Dermis microvascular lymphatic vessel endothelial cell (primary cell): ENCODE data around the gene SYNDIG1. TPM values are rescaled to one million over a fixed set of nuclear protein-coding genes. Genes with fewer than 3 reads are reported as not detected.

Source experiments
- DNase-seq, 2 donors: peaks; one replicate each; pipeline versions ENCODE4 v3.0.0 to v3.0.0-alpha.2; 2010; ENCODE audit warnings: low read depth in 2 of 2
- total RNA-seq: library from RNA; depleted of rRNA; stranded (reverse); fragments of >200 nt; gene quantifications from 2 replicates; pipeline ENCODE4 v1.2.1, GENCODE V29; 2014

SYNDIG1 gene
- total RNA-seq, 1 donor from 2014 or later = not detected

DNA sequence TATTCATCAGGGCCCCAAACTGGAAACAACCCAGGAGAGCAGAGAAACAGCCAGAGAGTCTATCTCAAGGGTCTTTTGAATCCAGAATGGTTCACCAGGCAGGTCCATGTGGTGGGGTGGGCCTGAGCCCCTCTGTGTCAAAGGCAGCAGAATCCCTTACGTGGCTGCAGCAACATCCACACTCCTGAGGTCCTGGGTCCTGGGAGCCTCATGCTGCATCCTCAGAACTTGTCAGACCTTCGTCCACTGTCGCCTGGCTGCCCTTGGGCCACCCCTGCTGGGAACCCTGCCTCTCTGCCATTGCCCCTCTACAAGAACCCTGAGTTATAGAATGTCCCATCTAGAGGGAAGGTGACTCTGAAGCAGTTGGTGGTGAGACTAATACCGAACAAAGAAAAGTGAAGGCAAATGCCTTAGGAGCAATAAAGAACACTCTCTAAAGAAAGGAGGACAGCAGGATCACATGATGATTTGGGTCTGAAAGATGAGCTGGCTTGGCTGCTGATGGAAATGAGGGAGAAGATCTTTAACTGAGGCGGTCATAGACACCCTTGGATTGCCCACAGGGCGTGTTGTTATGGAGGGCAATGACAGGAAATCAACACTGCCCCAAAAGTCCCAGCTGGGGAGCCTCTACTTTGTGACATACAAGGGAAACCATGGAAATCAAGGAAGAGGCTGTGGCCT, 161.2 kb downstream of the SYNDIG1 start:
- DNase-seq = no peak

DNA sequence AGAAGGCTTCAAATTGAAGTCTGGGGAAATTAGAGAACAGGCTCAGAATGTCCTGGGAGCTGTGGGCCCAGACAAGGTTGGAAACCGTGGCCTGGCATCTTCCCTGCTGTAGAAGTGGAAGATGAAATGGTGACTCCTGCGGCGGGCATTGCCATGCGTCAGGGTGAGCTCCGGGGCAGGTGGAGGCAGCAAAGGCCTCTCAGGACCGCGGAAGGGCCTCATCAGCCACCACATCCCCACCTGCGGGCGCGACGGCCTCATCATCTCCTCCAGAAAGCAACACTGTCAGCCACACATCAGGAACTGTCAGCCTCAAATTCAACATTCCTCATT, 161.7 kb downstream of the SYNDIG1 start:
- no peak for DNase-seq

DNA sequence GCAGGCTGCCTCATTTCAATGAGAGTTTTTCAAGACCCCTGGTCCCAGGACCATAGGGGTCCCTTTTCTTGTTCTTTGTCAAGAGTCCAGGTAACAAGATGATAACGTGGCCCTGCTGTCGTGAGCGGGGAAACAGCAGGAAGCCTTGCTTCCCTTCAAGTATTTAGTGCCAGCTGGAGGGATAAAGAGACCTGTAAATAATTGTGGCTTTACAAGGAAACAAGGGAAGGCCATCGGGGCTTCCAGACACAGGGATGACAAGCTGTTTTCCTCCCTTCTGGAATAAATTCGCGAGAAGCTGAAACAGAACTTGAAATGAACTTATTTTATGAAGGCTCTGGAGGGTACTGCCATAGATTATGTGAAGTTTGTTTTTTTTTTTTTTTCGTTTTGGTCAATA, 163.2 kb downstream of the SYNDIG1 start:
- no peak for DNase-seq

GRCh38 chr20:24633026-24633425, 163.6 kb downstream of the SYNDIG1 start:
- DNase-seq = no peak

GRCh38 chr20:24633521-24633920, 164.1 kb downstream of the SYNDIG1 start:
- no peak for DNase-seq

- no peak for DNase-seq
Measured at GRCh38 chr20:24634855-24635254, 165.4 kb downstream of the SYNDIG1 start.

DNA sequence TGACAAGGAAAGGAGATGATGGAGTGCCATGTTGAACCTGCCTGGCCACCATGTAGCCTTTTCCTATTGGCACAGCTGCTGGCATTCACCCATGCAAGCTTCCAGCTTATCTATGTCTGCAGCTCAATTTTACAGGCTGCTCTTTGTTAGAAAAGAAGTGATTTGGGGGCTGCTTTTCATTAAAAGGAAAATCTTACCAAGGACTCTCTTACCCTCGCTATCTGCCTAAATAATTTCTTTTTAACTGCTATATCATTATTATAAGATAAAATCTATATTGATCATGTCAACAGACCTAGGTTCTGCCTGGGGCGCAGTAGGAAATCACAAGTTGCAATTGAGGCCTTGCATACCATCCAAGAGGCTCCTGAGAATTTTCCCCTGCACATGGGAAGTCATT, 167.2 kb downstream of the SYNDIG1 start:
- DNase-seq = no peak

- DNase-seq = no peak
Measured at GRCh38 chr20:24637087-24637486, 167.7 kb downstream of the SYNDIG1 start.

DNA sequence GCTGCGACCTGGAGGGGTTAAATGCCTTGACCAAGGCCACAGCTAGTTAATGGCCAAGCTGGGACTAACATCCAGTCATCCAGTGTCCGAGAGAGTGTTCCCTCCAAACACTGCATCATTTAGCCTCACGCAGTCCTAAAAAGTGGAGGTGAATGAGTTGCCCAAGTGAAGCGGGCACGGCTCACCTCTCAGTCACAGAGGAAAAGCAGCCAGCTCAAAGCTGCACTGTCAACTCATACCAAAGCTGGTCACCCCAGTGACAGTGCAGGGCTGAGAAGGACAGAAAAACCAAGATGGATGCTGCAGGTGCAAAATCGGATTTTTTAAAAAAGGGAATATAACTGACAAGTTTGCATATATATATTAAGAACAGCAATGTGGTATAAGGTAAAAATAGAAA, 168.5 kb downstream of the SYNDIG1 start:
- DNase-seq = no peak

- no peak for DNase-seq
Measured at GRCh38 chr20:24638591-24639548, 169.4 kb downstream of the SYNDIG1 start.

DNA sequence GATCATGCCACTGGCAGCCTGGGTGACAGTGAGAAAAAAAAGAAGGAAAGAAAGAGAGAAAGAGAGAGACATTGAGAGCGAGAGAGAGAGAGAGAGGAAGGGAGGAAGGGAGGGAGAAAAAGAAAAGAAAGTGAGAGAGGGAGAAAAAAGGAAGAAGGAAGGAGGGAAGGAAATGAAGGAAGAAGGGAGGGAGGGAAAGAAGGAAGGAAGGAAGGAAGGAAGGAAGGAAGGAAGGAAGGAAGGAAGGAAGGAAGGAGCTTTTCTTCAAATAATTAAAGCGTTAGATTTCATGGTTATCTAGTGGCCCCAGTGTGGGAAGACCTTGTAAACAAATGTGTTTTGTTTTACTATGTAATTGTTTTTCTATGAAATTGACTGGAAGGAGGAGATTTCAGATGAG, 170.8 kb downstream of the SYNDIG1 start:
- DNase-seq = no peak

DNA sequence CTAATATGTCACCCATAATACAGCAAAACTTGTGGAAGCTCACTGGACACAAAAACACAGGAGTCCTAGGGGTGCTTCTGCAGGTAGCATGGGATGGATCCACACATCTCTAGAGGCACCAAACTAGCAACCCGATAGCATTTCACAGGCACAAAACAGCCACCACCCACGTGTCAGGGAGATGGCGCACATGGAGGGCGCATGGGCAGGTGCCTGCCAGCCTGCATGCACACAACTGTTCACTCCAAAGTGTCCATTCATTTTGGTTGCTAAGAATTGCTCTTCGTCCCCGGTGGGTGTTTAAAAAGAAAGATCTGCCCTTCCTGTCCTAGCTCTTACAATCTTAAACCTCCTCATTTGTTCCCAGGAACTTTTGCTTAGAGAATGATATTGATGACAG, 171.3 kb downstream of the SYNDIG1 start:
- no peak for DNase-seq

GRCh38 chr20:24643731-24644626, 174.6 kb downstream of the SYNDIG1 start:
- no peak for DNase-seq

- no peak for DNase-seq
Measured at GRCh38 chr20:24646321-24646720, 176.9 kb downstream of the SYNDIG1 start.

- no peak for DNase-seq
Measured at GRCh38 chr20:24647713-24648112, 178.3 kb downstream of the SYNDIG1 start.

GRCh38 chr20:24648481-24648880, 179.1 kb downstream of the SYNDIG1 start:
- no peak for DNase-seq

DNA sequence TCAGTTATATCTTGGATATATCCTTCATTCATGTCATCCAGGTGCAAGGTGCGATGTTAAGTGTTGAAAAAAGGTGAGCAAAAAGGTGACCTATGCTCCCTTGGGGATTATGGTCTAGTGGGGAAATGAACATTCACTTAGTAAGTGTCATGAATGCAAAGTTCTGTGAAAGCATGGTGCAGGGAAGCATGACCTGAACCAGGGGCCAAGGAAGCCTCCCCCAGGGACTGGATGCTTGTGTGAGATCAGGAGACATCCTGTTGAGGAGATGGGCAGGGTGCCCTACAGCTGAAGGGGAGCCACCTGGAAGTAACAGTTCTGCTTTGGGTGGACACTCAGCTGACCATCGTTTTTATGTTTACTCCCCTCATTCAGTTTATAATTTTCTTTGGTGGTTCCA, 179.5 kb downstream of the SYNDIG1 start:
- no peak for DNase-seq

DNA sequence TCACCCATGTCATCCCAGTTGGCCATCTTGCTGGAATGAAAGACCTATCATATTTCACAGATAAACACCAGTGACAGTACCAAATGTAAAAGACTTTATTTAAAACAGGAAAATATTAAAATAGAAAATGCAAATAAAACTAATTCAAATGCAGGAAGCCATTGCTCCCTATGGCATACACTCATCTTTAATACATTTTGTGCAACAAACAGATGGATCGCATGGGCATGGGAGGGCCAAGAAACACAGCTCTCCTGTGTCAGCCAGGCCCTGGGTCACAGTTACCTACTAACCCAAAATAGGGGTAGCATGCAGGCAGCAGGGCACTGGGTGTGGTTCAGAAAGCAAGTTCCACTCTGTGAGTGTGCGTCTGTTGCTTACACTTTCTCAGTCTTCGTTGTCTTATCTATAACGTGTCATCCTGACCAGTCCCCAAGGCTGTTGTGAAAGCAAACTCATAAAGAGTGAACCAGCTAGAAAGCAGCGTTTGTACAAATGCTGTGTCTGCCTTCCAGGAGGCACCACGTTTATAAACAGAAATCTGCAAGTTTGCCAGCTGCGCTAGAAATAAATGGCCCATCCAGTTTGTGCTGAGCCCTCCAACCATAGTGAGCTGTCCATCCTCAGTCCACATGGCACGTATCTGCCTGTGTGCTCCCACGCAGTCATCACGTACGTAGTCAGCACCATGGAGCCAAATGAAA, 180.5 kb downstream of the SYNDIG1 start:
- no peak for DNase-seq

GRCh38 chr20:24651171-24651975, 181.9 kb downstream of the SYNDIG1 start:
- DNase-seq = no peak

DNA sequence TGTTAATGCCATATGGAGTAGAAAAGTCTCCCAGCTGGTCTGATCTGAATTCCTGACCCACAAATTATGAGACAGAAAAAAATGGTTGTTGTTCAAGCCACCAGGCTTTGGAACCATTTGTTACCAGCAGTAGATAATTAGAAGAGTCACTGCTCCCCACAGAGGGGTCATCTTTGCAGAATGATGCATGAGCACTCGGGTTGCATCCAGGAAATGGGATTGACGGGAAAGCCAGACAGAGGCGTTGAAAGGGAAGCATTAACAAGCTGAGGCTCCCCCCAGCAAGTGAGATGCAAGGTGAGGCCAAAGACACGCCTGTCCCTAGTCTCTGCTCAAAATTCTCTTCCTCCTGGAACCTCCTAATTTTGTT, 182.5 kb downstream of the SYNDIG1 start:
- DNase-seq = no peak

DNA sequence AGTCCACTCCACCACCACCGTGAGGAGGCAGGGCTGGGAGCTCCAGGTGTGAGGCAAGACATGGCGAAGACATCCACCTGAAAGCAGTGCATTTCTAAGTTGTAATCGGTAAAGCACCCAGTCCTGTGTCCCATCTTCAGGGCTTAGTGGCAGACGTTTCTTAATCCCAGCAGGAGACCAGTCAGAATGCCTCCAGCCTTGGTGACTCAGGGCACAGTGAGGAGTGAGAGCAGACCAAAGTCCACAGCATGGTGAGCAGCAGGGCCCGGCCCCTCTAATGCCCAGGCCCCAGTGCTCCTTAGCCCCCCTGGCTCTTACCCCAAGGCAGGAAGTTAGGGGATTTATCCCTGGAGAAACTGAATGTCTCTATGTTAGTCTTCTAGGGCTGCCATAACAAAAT, 183.9 kb downstream of the SYNDIG1 start:
- no peak for DNase-seq
